Thyroid gland (tissue), 4 donors: ENCODE data around the gene MYLK2.

Experiments used
- CTCF ChIP-seq, 6 experiments: fragments of 200-600 bp in 3 of 6; fragments of 450-650 bp in 3 of 6; sonication (generic) in 3 of 6; IDR thresholded peaks; one replicate each; pipeline ENCODE4 v1.5.1; 2016 to 2019; ENCODE audit warnings: antibody characterized with exemption in 6 of 6, mild to moderate bottlenecking in 2 of 6, inconsistent platforms in 1 of 6, moderate library complexity in 1 of 6
- POLR2A ChIP-seq, 2 donors: fragments of 450-650 bp; IDR thresholded peaks; one replicate each; pipeline ENCODE4 v1.6.1; 2017; ENCODE audit warnings: antibody characterized with exemption in 2 of 2, mild to moderate bottlenecking in 2 of 2, moderate library complexity in 1 of 2

DNA sequence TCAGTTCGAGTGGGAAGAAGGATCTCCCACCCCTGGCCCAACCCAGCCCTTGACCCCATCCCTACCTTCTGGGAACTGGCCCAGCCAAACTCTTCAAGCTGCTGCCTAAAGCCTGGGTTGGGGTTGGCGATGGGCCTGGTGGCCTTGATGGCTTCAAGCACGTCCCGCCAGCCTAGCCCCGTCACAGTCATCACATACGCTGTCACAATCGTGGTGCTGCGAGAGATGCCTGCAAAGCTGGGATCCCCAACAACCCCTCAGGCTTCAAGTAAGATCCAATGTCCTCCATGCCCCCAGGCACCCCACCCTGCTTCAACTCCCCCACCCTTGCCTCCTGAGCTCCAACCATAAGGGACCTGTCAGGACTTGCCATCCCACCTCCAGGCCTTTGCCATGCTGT is 43.4 kb downstream of the MYLK2 start:
- TF ChIP-seq POLR2A (IDR thresholded peaks at IDR 0.05) (no peak), CTCF (IDR thresholded peaks at IDR 0.05) (no peak)
